Tibial artery (tissue), 4 donors: ENCODE results near the gene C14orf39.
"Not testable (repeated sequence)": the region's sequence is repeated elsewhere in the genome, so short reads cannot be mapped to it uniquely, and the experiment has no call there.

ENCODE experiments used
- DNase-seq, 2 donors: peaks; one replicate each; pipeline ENCODE4 v3.0.0-alpha.2; 2019
- H3K27ac ChIP-seq, 2 donors: fragments of 200-600 bp; sonication (generic) in 1 of 2; 1 replicate in 1 of 2; 2 replicates in 1 of 2; pipeline ENCODE4 v1.5.1; 2018 to 2019; ENCODE audit warnings: mild to moderate bottlenecking in 1 of 2
- H3K27me3 ChIP-seq, 2 donors: fragments of 200-600 bp; sonication (generic) in 1 of 2; one replicate each; pipeline versions ENCODE4 v1.5.1 to v1.6.0; 2016 to 2019
- H3K36me3 ChIP-seq, 3 donors: fragments of 200-600 bp; sonication (generic) in 2 of 3; one replicate each; pipeline ENCODE4 v1.5.1; 2016 to 2019; ENCODE audit warnings: mild to moderate bottlenecking in 2 of 3
- H3K4me1 ChIP-seq, 4 donors: fragments of 200-600 bp; sonication (generic) in 2 of 4; 1 replicate in 3 of 4; 2 replicates in 1 of 4; pipeline ENCODE4 v1.5.1; 2016 to 2019
- H3K4me3 ChIP-seq, 2 donors: fragments of 200-600 bp; sonication (generic) in 1 of 2; 1 replicate in 1 of 2; 2 replicates in 1 of 2; pipeline ENCODE4 v1.5.1; 2018 to 2019; ENCODE audit warnings: mild to moderate bottlenecking in 2 of 2
- H3K9me3 ChIP-seq, 3 donors: fragments of 200-600 bp; sonication (generic) in 1 of 3; one replicate each; pipeline ENCODE4 v1.5.1; 2016 to 2019
- intact Hi-C: fragments of 100-400 bp; cut with DNase I; formaldehyde crosslinking; loops from one replicate; pipeline ENCODE4 v1.15.0; 2023; ENCODE audit warnings: low total_unique reads
- TF ChIP-seq, protein P1 (sequence below), 2 experiments: fragments of 200-600 bp in 1 of 2; fragments of 450-650 bp in 1 of 2; IDR thresholded peaks; one replicate each; pipeline ENCODE4 v1.5.1; 2017 to 2019; ENCODE audit warnings: antibody characterized with exemption in 2 of 2, mild to moderate bottlenecking in 1 of 2, moderate library complexity in 1 of 2

The C14orf39 gene

DNA sequence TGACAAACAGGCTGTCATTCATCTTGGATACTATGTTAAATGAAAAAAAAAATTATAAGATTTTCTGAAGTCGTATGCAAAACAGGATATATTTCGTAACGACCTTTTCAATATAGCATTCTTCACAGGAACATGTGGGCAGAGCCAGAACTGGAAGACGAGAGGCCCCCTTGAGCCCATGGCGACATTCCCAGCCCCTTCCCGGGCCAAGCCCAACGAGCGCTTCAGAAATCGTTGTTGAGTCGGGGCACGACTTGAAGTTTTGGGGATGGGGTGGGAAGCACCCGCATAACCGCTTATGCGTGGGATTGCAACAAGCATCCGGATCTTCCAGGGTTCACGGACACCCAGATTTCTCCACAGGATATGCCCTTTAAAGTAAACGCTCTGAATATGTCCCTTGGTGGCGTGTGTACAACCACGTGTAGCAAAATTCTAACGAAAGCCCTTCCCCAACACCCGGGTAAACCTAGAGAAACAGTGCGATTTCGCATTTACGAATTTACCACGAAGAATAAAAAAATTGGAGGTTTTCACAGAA lies 736 bp downstream of the C14orf39 start:
- TF ChIP-seq, protein P1, sequence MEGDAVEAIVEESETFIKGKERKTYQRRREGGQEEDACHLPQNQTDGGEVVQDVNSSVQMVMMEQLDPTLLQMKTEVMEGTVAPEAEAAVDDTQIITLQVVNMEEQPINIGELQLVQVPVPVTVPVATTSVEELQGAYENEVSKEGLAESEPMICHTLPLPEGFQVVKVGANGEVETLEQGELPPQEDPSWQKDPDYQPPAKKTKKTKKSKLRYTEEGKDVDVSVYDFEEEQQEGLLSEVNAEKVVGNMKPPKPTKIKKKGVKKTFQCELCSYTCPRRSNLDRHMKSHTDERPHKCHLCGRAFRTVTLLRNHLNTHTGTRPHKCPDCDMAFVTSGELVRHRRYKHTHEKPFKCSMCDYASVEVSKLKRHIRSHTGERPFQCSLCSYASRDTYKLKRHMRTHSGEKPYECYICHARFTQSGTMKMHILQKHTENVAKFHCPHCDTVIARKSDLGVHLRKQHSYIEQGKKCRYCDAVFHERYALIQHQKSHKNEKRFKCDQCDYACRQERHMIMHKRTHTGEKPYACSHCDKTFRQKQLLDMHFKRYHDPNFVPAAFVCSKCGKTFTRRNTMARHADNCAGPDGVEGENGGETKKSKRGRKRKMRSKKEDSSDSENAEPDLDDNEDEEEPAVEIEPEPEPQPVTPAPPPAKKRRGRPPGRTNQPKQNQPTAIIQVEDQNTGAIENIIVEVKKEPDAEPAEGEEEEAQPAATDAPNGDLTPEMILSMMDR (IDR thresholded peaks at IDR 0.05): no peak
- peaks cover 0 to 29% of the 10 kb centered on the region in 2 donors for H3K27me3 ChIP-seq
- no peaks in the 10 kb centered on the region for H3K36me3 ChIP-seq
- H3K4me1 ChIP-seq: peaks cover 0 to 10% (median 4%) of the 10 kb centered on the region in 4 donors
- H3K9me3 ChIP-seq: peaks cover 0 to 11% (median 2%) of the 10 kb centered on the region in 3 donors
- no peak overlapping the region for H3K27ac ChIP-seq
- peak overlapping the region in 1 of 2 donors; percentile 41 for H3K4me3 ChIP-seq
- intact Hi-C loops: no loop called here
- no peak for DNase-seq

DNA sequence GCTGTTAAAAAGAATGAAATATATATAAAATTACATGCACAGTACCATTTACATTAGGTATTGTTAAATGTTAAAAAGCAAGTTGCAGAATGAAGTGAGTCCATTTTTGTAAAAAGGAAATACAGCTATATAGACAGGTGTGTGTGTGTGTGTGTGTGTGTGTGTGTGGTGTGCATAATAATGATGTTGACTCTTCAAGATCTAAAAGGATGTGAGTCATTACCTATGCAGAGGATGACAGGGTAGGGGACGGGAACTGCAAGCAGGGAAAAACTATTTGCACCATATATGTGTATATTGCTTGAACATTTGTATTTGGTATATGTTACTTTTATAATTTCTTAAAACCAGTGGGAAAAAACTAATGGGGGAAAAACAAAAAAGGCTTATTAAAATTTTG lies 3.1 kb downstream of the C14orf39 start:
- Histone ChIP-seq H3K4me1 (peaks cover 0 to 10% (median 4%) of the 10 kb centered on the region in 4 donors), H3K9me3 (peaks cover 0 to 16% (median 4%) of the 10 kb centered on the region in 3 donors), H3K36me3 (no peaks in the 10 kb centered on the region), H3K27me3 (peaks cover 0 to 23% of the 10 kb centered on the region in 2 donors), H3K27ac (no peak overlapping the region), H3K4me3 (no peak overlapping the region)
- DNase-seq: no peak
- intact Hi-C loops: no loop called here
- TF ChIP-seq, protein P1 (IDR thresholded peaks at IDR 0.05): no peak

DNA sequence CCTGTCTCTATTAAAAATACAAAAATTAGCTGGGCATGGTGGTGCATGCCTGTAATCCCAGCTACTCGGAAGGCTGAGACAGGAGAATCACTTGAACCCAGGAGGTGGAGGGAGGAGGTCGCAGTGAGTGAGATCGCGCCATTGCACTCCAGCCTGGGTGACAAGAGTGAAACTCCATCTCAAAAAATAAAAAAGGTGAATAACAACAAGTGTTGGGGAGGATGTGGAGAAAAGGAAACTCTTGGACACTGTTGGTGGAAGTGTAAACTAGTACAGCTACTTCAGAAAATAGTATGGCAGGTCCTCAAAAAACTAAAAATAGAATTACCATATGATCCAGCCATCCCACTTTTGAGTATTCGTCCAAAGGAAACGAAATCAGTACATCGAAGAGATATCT lies 5.6 kb downstream of the C14orf39 start:
- H3K27ac ChIP-seq, H3K36me3 ChIP-seq, H3K27me3 ChIP-seq, intact Hi-C loops, H3K4me3 ChIP-seq, DNase-seq, H3K4me1 ChIP-seq: not testable (repeated sequence)
- H3K9me3 ChIP-seq: peaks cover 0 to 15% (median 4%) of the 10 kb centered on the region in 3 donors

DNA sequence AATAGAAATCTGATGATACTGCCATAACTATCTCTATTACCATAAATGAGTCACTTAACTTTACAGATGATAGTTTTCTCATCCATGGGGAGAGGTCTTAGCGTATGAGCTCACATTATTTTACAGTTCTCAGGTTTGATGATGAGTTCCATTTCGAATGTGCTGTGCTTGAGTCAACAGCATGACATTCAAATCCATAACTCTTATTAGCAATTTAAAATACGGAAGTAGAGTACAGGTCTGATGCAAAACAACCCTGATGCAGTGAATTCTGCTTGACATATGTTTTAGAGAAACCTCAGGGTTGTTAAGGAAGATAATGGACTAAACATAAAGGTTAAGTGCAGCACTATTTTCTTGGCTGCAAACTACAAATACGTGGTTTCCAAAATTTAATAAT lies 30.0 kb downstream of the C14orf39 start:
- DNase-seq: no peak
- Histone ChIP-seq H3K4me3 (no peak overlapping the region), H3K27ac (no peak overlapping the region), H3K36me3 (no peaks in the 10 kb centered on the region), H3K27me3 (no peaks in the 10 kb centered on the region), H3K4me1 (no peaks in the 10 kb centered on the region), H3K9me3 (no peaks in the 10 kb centered on the region)
- TF ChIP-seq, protein P1 (IDR thresholded peaks at IDR 0.05): no peak
- intact Hi-C loops: no loop called here

DNA sequence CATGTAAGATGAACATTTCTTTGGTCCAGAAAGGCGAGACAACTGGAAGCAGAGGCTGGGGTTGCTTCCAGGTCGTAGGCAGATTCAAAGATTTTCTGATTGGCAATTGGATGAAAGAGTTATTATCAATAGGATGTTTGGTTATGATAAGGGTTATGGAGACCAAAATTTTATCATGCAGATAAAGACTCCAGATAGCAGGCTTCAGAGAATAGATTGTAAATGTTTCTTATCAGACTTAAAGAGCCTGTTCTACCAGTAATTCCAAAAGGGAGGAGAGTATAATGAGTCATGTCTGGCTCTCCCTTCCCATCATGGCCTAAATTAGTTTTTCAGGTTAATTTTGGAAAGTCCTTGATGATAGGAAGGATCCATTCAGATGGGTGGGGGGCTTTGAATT lies 55.6 kb downstream of the C14orf39 start:
- H3K4me3 ChIP-seq: no peak overlapping the region
- no peak overlapping the region for H3K27ac ChIP-seq
- H3K27me3 ChIP-seq: no peaks in the 10 kb centered on the region
- TF ChIP-seq, protein P1 (IDR thresholded peaks at IDR 0.05): no peak
- intact Hi-C loops: no loop called here
- no peaks in the 10 kb centered on the region for H3K4me1 ChIP-seq
- H3K36me3 ChIP-seq: no peaks in the 10 kb centered on the region
- peaks cover 0 to 15% (median 6%) of the 10 kb centered on the region in 3 donors for H3K9me3 ChIP-seq
- no peak for DNase-seq

DNA sequence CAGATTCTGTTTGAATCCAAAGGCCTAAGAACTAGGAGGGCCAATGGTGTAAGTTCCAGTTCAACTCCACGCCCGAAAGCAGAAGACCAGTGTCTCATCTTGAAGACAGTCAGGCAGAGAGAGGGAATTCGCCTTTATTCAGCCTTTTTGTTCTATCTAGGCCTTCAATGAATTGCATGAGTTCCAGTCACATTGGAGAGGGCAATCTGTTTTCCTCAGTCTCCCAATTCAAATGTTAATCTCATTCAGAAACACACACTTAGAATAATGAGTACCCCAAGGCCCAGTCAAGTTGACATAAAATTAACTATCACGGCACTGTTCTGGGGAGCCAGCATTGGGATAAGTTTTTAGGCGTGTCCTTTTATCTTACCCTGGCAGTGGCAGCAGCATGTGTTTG lies 65.8 kb downstream of the C14orf39 start:
- no peak for DNase-seq
- no peaks in the 10 kb centered on the region for H3K9me3 ChIP-seq
- no peaks in the 10 kb centered on the region for H3K4me1 ChIP-seq
- no peak overlapping the region for H3K4me3 ChIP-seq
- H3K36me3 ChIP-seq: no peaks in the 10 kb centered on the region
- no peak overlapping the region for H3K27ac ChIP-seq
- H3K27me3 ChIP-seq: no peaks in the 10 kb centered on the region
- intact Hi-C loops: no loop called here
- TF ChIP-seq, protein P1 (IDR thresholded peaks at IDR 0.05): no peak

DNA sequence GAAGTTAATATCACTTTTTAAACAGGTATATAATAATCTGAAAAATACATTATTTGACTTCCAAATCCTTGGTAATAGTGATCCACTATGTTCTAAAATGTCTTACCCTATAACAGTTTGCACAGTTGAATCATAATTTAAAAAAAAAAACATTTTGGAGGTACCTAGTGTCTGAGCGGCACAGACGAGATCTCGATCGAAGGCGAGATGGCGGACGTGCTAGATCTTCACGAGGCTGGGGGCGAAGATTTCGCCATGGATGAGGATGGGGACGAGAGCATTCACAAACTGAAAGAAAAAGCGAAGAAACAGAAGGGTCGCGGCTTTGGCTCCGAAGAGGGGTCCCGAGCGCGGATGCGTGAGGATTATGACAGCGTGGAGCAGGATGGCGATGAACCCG lies 88.3 kb downstream of the C14orf39 start:
- not testable (repeated sequence) for H3K36me3 ChIP-seq

More for the DNA sequence above, 88.3 kb downstream of the C14orf39 start:
- H3K4me3 ChIP-seq, H3K27me3 ChIP-seq, H3K4me1 ChIP-seq, intact Hi-C loops, H3K9me3 ChIP-seq, H3K27ac ChIP-seq, DNase-seq: not testable (repeated sequence)
